ENCODE results near the gene CCDC63.
"Not testable (repeated sequence)": the region's sequence is repeated elsewhere in the genome, so short reads cannot be mapped to it uniquely, and the experiment has no call there.

CCDC63 gene

GRCh38 chr12:110844131-110844530, 2.7 kb upstream of the CCDC63 start:
- no peak for FAIRE-seq
- no peak for DNase-seq (ENCODE audit: low spot score)

DNA sequence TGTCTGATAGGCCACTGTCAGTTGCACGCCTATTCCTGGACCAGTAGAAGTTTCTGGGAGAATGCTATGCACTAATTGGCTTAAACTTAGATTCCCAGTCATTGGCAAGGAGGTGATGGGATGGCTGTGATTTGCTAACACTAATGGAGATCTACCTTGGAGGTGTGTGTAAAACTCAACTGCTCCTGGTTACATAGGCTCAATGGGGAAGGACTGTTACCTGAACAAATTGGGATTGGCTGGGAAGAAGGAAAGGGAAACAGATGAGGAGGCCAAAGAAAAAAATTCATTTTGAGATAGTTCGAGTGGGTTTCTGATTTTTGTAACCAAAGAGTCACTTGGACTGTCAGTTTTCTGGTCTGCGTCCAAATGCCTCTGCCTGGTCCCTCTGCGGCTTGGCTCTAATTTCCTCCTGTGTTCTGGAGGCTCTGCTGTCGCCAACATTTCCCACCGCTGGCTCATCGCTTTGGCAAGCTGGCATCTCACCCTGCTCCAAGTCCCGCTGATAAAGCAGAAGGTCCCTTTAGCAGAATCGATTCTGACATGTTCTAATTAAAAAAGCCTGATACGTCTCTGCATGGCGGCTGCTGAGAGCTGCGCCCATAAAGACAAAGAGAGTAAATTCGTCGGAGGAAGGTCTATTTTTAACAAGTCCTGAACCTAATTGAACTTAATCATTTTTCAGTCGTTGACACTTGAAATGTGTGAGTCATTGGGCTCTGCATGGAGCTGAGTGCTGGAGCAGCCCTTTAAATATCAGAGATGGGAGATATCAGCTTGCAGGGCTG, 2.0 kb upstream of the CCDC63 start:
- DNase-seq (ENCODE audit: low spot score) = peak; percentile 67
- no peak for FAIRE-seq

DNA sequence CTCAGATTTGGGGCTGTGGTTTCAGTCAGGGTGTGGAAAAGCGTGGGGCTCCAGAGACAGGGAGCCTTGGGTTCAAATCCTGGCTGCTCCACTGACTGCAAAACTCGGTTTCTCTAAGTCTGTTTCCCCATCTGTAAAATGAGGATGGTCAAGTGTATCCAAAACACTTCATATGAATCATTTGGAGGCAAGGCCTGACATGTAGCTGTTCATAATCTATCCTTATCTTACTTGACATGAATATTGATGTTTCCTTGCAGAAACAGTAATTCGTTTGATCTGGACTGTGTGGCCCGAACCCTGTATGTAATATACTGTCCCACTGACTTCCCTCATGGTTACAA, 1.5 kb upstream of the CCDC63 start:
- peak; percentile 67 for FAIRE-seq
- no peak for DNase-seq (ENCODE audit: low spot score)

GRCh38 chr12:110848314-110848923, 1.6 kb downstream of the CCDC63 start:
- DNase-seq (ENCODE audit: low spot score) (no peak), FAIRE-seq (no peak)

DNA sequence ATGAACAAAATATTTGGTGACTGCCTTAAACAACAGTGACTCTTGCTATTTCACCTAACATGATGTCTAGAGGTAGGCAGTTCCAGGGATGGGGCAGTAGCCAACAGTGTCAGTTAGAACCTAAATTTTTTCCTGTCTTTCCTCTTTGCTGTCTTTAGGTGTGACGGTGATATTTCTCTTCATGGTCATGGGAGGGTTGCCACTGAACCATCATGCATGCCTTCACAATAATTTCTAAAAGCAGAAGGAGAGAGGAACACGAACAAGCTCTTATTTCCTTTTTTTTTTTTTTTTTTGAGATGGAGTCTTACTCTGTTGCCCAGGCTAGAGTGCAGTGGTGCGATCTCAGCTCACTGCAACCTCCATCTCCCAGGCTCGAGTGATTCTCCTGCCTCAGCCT, 2.4 kb downstream of the CCDC63 start:
- no peak for FAIRE-seq
- no peak for DNase-seq (ENCODE audit: low spot score)

DNA sequence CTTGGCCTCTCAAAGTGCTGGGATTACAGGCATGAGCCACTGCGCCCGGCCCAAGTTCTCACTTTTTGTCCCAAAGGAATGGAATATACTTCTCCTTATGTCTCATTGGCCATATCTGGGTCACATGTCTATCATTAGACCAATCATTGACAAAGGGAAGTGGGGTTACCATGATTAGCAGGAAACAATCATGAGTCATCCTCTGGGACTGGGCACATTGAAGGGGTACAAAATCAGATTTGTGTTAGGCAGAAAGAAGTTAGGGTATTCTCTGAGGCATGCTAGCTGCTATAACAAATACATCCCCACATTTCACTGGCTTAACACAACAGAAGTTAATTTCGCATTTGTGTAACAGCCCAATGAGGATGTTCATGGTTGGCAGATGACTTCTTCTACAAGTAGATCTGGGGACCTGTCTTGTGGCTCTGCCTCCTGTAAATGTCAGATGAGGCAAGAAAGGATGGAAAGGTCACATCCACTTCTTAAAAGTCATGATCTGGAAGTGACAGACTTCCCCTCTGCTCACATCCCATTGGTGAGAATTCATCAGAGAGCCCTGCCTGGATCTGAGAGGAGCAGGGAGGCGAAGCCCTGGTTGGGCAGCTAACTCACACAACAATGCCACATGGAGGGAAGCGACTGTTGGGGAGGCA, 3.1 kb downstream of the CCDC63 start:
- no peak for DNase-seq (ENCODE audit: low spot score)

GRCh38 chr12:110850762-110851161, 4.0 kb downstream of the CCDC63 start:
- no peak for DNase-seq (ENCODE audit: low spot score)
- no peak for FAIRE-seq

More for the DNA sequence above, 3.1 kb downstream of the CCDC63 start:
- FAIRE-seq = no peak

DNA sequence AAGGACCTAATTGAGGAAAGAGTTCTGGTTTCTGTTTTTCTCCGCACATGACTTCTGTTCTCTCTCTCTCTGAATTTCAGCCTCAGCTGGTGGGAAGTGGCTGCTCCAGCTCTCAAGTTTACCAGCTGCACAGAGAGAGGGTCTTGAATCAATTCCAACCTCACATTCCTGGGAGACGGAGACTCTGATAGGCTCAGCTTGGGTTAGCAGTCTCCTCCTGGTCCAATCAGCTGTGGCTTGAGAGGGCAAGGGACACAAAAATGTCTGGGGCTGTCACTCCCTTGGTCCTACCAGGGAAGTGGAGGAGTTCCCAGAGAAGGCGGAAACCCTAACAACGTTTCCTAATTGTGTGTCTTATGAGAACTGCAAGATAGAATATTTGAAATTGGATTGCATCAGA, 7.0 kb downstream of the CCDC63 start:
- no peak for DNase-seq (ENCODE audit: low spot score)
- no peak for FAIRE-seq

GRCh38 chr12:110856542-110856941, 9.8 kb downstream of the CCDC63 start:
- no peak for DNase-seq (ENCODE audit: low spot score)
- no peak for FAIRE-seq

DNA sequence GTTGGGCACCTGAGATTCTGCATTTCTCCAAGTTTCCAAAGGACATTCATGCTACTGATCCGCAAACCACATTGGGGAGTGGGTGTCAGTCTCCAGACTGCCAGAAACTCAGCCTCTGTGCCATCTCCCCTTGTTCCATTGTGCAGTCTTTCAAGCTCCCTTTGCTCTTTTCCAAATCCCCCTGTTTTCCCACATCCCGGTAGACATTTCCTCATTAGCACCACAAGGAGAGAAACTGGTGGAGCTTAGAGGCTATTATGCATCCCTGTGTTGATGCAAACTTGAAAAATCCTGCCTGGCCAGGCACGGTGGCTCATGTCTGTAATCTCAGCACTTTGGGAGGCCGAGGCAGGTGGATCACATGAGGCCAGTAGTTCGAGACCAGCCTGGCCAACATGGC, 10.7 kb downstream of the CCDC63 start:
- no peak for DNase-seq (ENCODE audit: low spot score)
- FAIRE-seq = no peak

GRCh38 chr12:110857954-110858353, 11.2 kb downstream of the CCDC63 start:
- DNase-seq (ENCODE audit: low spot score); FAIRE-seq: not testable (repeated sequence)

GRCh38 chr12:110858848-110859247, 12.1 kb downstream of the CCDC63 start:
- DNase-seq (ENCODE audit: low spot score) = no peak
- FAIRE-seq = no peak

DNA sequence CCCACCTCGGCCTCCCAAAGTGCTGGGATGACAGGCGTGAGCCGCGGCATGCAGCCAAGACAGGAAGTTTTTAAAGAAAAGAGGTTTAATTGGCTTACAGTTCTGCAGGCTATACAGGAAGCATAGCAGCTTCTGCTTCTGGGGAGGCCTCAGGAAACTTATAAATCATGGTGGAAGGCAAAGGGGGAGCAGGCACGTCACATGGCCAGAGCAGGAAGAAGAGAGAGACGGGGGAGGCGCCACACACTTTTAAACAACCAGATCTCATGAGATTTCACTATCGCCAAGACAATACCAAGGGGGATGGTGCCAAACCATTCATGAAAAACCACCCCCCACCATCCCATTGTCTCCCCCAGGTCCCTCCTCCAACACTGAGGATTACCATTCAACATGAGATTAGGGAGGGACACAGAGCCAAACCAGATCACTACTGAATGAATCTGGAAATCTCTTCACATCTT, 14.1 kb downstream of the CCDC63 start:
- DNase-seq (ENCODE audit: low spot score) = no peak
- no peak for FAIRE-seq

DNA sequence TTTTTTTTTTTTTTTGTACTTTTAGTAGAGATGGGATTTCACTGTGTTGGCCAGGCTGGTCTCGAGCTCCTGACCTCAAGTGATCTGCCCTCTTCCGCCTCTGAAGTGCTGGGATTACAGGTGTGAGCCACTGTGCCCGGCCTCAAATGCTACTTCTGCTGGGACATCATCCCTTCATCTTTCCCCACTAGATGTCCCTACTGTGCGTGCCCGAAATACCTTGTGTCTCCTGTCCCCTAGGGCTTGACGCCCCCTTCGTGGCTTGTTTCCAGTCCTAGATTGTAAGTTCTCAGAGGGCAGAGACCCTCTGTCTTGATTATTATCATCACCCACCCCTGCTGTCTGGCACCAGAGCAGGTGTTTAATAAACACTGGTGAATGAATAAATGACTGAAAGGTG, 14.9 kb downstream of the CCDC63 start:
- DNase-seq (ENCODE audit: low spot score) (no peak), FAIRE-seq (no peak)

DNA sequence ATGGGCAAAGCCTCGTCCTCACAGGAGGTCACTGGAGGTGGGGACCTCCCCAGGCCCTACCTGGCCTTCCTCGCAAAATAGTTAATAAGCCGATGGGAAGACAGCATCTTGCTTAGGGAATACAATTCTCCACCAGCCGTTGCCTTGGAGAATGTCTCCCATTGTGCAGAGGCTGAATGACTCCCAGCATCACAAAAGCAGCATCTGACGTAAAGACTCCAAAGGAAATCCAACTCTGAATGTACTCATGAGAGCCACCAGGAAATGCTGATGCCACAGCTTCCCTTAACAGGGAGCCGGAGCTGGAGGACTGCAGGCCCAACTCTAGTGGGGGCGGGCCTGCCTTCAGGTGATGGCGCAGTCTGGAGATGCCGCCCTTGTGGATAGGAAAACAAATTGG, 15.5 kb downstream of the CCDC63 start:
- FAIRE-seq (no peak), DNase-seq (ENCODE audit: low spot score) (no peak)

- FAIRE-seq (no peak), DNase-seq (ENCODE audit: low spot score) (no peak)
Measured at GRCh38 chr12:110863161-110863560, 16.4 kb downstream of the CCDC63 start.

- FAIRE-seq (no peak), DNase-seq (ENCODE audit: low spot score) (no peak)
Measured at GRCh38 chr12:110865521-110865920, 18.7 kb downstream of the CCDC63 start.

DNA sequence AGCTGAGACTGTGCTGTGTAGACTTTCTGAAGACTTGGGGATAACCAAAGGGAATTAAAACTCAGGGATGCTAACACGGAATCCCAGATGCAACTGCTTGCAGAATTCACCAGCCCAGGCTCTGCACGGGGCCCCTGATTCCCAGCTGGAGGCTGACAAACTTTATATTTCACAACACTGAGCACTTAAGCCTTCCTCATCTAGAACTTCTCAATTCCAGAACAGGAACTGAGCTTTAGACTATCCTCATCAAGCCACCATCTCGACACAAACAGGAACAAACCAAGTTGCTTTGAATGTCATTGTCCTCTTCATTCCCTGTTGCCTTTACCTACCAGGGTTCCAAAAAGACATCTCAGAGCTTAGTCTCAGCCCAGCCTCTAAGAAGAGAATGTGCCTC, 22.2 kb downstream of the CCDC63 start:
- no peak for FAIRE-seq

DNA sequence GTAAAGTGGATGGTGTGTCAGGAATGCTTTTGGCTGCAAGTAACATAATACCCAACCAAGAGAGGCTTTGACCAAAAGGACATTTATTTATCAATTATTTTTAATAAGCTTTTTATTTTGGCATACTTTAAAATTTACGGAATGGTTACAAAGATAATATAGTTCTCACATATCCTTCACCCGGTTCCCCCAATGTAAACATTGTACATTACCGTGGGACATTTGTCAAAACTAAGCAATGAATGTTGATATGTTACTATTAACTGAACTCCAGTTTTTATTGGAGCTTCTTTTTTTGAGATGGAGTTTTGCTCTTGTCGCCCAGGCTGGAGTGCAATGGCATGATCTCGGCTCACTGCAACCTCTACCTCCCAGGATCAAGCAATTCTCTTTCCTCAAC, 23.0 kb downstream of the CCDC63 start:
- FAIRE-seq (no peak), DNase-seq (ENCODE audit: low spot score) (no peak)

More for the DNA sequence above, 22.2 kb downstream of the CCDC63 start:
- no peak for DNase-seq (ENCODE audit: low spot score)

- DNase-seq (ENCODE audit: low spot score) (no peak), FAIRE-seq (no peak)
Measured at GRCh38 chr12:110872100-110872499, 25.3 kb downstream of the CCDC63 start.

DNA sequence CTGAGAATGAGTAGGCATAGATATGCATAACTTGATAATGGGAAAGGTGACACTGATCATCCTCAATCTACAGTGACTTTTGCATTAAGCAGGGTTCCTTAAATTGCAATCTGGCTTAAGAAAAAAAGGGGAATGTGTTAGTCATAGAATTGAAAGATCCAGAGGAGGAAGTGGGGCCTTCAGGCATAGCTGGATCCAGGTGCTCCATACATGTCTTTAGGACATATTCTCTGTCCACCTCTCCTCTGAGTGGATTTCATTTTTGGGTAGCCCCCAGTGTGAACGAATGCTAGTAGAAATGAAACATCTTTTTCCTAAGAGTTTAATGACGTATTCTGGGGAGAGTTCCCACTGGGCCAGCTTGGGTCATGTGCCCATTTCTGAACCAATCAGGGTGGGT, 27.6 kb downstream of the CCDC63 start:
- DNase-seq (ENCODE audit: low spot score) = no peak
- FAIRE-seq = no peak

DNA sequence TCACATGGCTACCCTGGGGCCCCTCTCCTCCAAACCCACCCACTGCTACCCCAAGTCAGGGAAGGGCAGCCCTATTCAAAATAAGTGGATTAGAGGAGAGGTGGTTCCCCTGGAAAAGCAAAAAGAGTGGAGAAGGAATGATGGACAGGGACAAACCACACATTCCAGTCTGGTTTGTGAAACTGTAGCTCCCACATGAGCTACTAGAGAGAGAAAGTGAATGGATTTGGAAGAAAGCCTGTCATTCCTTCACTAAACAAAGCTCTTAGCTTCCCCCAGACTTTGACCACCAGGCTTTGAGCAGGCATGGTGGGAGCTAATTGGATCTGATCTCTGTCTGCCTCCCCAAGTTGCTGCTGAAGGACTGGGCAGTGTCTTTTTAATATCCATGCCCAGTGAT, 28.0 kb downstream of the CCDC63 start:
- DNase-seq (ENCODE audit: low spot score) = no peak
- FAIRE-seq = no peak

DNA sequence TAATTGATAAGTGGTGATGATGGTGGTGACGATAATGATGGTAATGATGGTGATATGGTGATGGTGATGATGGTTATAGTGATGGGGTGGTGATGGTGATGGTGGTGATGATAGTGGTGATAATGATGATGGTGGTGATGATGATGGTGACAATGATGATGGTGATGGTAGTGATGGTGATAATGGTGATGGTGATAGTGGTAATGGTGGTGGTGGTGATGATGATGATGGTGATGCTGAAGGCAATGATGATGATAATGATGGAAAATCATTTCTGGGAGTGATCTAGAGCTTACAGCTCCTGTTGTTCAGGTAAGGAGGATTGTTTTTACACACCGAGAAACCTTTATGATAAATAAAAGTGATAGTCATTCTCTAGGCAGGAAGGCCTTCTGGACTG, 33.9 kb downstream of the CCDC63 start:
- FAIRE-seq = peak; percentile 98
- no peak for DNase-seq (ENCODE audit: low spot score)

Measured in urothelium cell line (cell line).